Head of caudate nucleus (tissue), 42 donors: Measurements from ENCODE around the gene LRFN2.

Source experiments
- DNase-seq, 42 donors: peaks; one replicate each; pipeline versions ENCODE4 v3.0.0 to v3.0.0-alpha.2; 2020 to 2021; ENCODE audit warnings: mixed read lengths in 7 of 42
- intact Hi-C: fragments of 100-400 bp; cut with DNase I; formaldehyde crosslinking; loops from one replicate; pipeline ENCODE4 v1.15.0; 2022

LRFN2 gene

GRCh38 chr6:40551966-40552505 lies 35.1 kb downstream of the LRFN2 start:
- DNase-seq, result no peak
- intact Hi-C loops, result no loop called here

GRCh38 chr6:40550202-40551101 lies 36.7 kb downstream of the LRFN2 start:
- intact Hi-C loops, result no loop called here

GRCh38 chr6:40545954-40546353 lies 41.2 kb downstream of the LRFN2 start:
- DNase-seq, result peak in 1 of 42 donors; percentile 18
- intact Hi-C loops, result no loop called here

More at GRCh38 chr6:40550202-40551101, 36.7 kb downstream of the LRFN2 start:
- DNase-seq, result peak in 20 of 42 donors; percentile 14 to 72 (median 35)

GRCh38 chr6:40543776-40544175 lies 43.4 kb downstream of the LRFN2 start:
- DNase-seq, result no peak
- intact Hi-C loops, result no loop called here

GRCh38 chr6:40543146-40543545 lies 44.0 kb downstream of the LRFN2 start:
- no peak for DNase-seq
- intact Hi-C loops, result no loop called here

- intact Hi-C loops, result no loop called here
- peak in 1 of 42 donors; percentile 13 for DNase-seq
These were observed 44.9 kb downstream of the LRFN2 start for GRCh38 chr6:40542175-40542764.

GRCh38 chr6:40541556-40542174 lies 45.5 kb downstream of the LRFN2 start:
- DNase-seq, result no peak
- intact Hi-C loops, result no loop called here

GRCh38 chr6:40540790-40541189 lies 46.4 kb downstream of the LRFN2 start:
- intact Hi-C loops, result no loop called here
- no peak for DNase-seq

- no peak for DNase-seq
- intact Hi-C loops, result no loop called here
These were observed 47.3 kb downstream of the LRFN2 start for GRCh38 chr6:40539853-40540252.

- no peak for DNase-seq
- intact Hi-C loops, result no loop called here
These were observed 48.6 kb downstream of the LRFN2 start for GRCh38 chr6:40538556-40538955.

GRCh38 chr6:40537446-40537845 lies 49.7 kb downstream of the LRFN2 start:
- intact Hi-C loops, result no loop called here
- DNase-seq, result no peak

GRCh38 chr6:40536442-40536841 lies 50.7 kb downstream of the LRFN2 start:
- DNase-seq, result no peak
- intact Hi-C loops, result no loop called here

GRCh38 chr6:40535819-40536380 lies 51.3 kb downstream of the LRFN2 start:
- intact Hi-C loops, result no loop called here
- no peak for DNase-seq

- no peak for DNase-seq
- intact Hi-C loops, result no loop called here
These were observed 51.9 kb downstream of the LRFN2 start for GRCh38 chr6:40535110-40535818.

GRCh38 chr6:40532349-40533000 lies 54.7 kb downstream of the LRFN2 start:
- intact Hi-C loops, result no loop called here
- peak in 32 of 42 donors; percentile 10 to 80 (median 34) for DNase-seq

- intact Hi-C loops, result no loop called here
- no peak for DNase-seq
These were observed 57.2 kb downstream of the LRFN2 start for GRCh38 chr6:40529919-40530318.

- intact Hi-C loops, result no loop called here
These were observed 58.1 kb downstream of the LRFN2 start for GRCh38 chr6:40529040-40529439.

GRCh38 chr6:40528051-40528450 lies 59.1 kb downstream of the LRFN2 start:
- DNase-seq, result no peak
- intact Hi-C loops, result no loop called here

More at GRCh38 chr6:40529040-40529439, 58.1 kb downstream of the LRFN2 start:
- DNase-seq, result no peak
